HK-2 (cell line): ENCODE results near the gene CMA1.
"Not testable (repeated sequence)": the region's sequence is repeated elsewhere in the genome, so short reads cannot be mapped to it uniquely, and the experiment has no call there.

Experiments
- DNase-seq: peaks from one replicate; pipeline ENCODE4 v3.0.0-alpha.2; 2018; ENCODE audit not compliant: unreplicated experiment

CMA1 gene, protein sequence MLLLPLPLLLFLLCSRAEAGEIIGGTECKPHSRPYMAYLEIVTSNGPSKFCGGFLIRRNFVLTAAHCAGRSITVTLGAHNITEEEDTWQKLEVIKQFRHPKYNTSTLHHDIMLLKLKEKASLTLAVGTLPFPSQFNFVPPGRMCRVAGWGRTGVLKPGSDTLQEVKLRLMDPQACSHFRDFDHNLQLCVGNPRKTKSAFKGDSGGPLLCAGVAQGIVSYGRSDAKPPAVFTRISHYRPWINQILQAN

DNA sequence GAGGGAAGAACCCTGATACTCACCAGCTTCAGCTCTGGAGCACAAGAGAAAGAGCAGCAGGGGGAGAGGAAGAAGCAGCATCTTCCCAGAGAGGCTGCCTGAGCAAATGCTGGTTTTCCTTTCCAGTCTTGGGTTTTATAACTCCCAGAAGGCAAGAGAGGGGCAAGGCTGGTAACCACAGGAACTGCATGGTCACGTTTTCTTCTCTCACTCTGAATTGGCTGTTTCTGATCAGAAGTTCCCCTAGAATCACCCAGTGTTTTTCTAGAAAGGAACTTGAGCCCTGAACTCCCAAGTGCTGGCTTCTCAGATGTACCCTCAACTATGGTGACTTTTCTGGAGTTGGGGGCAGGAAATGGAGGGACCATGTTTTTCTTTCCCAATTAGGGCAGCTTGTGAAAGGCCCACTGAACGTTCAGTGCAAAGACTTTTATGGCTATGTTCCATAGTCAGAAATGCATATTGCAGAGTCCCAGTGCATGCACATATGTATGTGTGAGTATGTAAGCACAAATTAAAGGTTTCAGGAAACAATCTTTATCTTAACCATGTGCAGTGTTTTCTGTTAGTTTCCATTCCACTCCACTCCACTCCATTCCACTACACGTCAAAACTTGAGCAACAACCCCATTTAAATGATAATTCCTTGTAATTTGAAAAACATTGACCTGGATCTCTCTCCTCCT, at the start of gene CMA1:
CMA1 (minus strand) TSS at position 111 of the 686 bp plus-strand sequence; CDS start at position 81, 30 bp downstream.
- no peak for DNase-seq

DNA sequence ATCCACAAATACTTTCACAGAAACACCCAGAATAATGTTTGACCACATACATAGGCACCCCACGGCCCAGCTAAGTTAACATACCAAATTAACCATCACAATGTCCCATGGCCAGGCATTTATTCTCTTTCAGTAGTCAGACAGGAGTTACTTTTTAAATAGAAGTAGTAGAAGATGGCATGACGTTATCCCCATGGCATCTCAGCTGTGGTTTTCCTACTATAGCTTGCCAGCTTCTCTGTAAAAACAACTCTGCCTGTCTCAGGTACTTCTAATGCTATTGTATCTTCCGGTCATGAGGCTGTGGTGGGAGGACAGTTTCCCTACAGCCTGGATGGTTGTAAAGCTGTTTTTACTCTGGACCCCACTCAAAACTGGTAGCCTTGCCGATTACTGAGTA, 48.7 kb upstream of the CMA1 start:
- peak; percentile 51 for DNase-seq

DNA sequence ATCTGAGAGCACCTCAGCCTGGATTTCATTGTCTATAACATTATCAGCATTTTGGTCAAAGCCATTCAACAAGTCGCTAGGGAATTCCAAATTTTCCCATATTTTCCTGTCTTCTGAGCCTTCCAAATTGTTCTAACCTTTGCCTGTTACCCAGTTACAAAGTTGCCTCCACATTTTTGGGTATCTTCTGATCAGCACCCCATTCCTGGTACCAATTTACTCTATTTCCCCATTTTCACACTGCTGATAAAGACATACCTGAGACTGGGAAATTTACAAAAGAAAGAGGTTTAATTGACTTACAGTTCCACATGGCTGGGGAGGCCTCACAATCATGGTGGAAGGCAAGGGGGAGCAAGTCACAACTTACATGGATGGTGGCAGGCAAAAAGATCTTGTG, 41.0 kb upstream of the CMA1 start:
- not testable (repeated sequence) for DNase-seq

DNA sequence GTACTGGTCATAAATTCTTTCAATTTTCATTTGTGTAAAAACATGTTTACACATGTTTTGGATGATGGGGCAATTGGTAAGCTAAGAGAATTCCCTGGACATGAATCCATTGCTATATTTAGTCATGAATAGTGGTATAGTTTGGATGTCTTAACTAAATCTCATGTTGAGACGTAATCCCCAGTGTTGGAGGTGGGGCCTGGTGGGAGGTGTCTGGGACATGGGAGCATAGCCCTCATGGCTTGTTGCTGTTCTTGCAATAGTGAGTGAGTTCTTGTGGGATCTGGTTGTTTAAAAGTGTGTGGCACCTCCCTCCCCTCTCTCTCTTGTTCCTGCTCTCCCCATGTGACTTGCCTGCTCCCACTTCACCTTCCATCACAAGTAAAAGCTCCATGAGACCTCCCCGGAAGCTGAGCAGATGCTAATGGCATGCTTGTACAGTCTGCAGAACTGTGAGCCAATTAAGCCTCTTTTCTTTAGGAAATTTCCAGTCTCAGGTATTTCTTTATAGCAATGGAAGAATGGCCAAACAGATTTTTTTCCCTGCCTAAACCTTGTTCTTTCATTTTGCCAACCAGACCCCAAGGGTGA, 34.4 kb upstream of the CMA1 start:
- DNase-seq, result no peak

DNA sequence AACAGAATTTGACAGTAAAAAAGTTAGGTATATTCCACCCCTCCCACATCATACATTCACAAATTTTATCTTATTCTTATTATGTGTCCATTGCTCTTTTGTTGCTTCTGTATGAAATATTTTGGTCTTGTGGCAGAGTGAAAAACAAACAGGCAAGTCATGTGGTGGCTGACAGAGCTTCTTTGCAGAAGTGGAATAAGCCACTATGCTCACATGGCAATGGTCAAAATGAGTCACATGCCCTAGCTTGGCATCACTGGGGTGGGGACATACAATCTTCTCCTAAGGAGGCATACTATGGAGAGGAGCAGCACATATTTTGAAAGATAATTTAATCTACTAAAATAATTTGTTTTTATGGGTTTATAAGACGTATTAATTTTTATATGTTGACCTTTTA, 27.7 kb upstream of the CMA1 start:
- no peak for DNase-seq

DNA sequence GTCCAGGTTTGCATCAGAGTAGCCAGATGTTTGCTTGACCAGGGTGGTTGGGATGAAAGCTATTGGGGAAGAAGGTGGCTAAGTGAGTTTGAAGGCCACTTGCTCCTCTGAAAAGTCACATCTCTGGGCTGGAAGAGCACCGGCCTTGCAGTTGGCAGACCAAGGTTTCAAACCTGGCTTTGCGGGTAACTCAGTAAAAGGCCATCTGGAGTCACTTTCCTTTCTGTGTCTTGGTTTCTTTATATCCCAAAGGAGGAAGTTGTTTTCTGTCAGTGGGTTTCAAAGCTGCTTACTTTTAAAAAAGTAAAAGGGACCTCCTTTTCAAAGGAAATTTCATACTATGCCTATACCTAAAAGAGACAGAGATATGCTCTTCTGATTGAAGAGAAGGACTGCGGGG, 26.2 kb upstream of the CMA1 start:
- DNase-seq, result no peak

DNA sequence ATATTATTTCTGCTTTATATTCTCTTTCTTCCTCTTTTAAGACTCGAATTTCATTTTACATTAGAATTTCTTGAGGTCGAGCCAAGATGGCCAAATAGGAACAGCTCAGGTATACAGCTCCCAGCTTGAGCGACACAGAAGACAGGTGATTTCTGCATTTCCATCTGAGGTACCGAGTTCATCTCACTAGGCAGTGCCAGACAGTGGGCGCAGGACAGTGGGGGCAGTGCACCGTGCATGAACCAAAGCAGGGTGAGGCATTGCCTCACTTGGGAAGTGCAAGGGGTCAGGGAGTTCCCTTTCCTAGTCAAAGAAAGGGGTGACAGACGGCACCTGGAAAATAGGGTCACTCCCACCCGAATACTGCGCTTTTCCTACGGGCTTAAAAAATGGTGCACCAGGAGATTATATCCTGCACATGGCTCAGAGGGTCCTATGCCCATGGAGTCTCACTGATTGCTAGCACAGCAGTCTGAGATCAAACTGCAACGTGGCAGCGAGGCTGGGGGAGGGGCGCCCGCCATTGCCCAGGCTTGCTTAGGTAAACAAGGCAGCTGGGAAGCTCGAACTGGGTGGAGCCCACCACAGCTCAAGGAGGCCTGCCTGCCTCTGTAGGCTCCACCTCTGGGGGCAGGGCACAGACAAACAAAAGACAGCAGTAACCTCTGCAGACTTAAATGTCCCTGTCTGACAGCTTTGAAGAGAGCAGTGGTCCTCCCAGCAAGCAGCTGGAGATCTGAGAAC, 18.0 kb upstream of the CMA1 start:
- not testable (repeated sequence) for DNase-seq

DNA sequence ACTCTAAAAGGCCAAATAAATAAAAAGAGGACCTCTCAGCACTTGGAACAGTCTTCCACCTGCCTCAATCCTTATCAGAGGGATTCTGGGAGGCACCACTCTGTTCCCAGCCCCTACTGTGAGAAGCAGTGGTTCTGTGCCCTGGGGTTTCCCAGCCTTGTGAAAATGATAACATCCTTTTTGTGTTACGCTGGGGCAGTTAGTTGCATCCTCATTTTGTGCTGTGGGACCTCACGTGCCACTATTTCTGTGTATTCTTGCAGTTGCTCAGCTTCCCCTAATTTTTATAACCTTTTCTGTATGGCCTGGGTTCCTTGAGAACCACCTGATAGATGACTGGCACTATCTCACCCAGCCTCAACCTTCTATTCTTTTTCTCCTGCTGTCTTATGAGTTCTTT, 10.8 kb upstream of the CMA1 start:
- DNase-seq, result no peak

DNA sequence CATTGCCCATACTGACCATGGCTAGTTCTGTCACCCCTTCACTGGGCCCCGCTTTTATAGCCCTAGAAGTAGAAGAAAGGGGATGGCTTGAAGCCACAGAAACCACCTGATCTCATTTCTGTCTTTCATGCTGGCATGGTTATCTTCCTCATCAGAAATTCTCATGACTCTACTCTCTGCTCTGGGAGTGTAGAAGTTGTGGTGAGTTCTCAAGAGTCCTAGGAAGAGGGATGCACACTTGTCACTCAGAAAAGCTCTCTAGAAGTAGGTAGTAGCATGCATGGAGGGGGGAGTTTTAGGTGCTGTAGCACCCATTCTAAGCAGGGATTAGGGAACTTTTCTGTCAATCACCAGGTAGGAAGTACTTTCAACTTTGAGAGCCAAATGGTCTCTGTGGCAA, 6.1 kb upstream of the CMA1 start:
- DNase-seq, result no peak

DNA sequence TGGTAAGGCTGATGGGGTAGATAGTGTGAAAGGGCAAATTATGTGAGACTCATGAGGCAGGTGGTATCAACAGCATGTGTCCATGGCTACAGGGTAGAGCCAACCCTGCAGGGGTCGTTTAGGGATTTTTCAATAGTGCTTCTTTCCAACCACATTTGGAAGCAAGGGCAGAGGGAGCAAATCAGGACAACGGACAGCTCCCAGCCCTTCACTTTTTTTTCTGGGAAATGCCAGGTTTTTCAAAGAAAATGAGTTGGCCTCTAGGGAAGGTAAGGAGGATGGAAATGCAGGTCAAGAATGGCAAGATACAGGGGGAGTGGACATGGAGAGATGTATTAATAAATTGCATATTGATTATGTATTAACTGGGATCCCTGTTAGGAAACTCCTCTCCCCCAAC, 4.9 kb upstream of the CMA1 start:
- peak; percentile 16 for DNase-seq

DNA sequence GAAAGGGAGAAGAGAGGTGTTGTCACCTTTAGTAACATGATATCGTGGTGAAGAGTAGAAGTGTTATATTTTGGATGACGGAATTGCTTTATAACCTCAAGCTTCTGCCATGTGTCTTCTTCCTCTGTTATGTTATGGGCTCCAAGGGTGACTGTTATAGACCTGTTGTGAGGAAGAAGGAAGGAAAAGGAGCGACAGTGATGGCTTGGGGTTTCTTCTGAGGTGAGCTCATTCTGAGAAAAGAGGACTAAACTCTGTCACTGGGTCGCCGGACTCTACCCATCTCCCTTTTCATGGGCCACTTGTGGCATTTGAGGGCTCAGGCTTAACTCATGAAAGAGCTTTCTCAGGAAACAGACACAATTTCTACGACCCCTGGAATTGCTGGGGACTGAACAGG, 1.6 kb downstream of the CMA1 start:
- DNase-seq, result no peak

DNA sequence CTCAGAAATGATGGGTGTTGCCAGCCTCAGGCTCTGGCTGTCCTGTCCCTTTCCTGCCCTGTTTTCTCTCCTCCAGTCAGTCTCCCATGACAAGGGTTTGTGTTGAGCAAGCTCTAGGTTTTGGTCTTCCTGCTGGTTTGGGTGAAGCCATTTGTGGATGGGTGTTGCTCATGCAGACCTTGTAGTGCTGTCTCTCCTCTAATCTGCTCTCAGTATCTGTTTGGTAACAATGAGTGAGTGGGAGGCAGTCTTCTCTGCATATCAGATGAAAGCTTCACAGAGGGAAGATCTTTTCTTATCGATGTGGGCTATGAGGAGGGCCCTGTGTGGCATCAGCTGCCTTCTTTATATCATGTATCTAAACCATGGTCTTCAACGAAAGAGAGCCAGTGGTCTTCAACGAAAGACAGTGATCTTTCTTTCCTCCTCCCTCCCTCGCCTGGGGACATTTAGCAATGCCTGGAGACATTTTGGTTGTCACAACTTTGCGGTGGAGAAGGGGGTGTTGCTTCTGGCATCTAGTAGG, 3.6 kb downstream of the CMA1 start:
- DNase-seq, result no peak

DNA sequence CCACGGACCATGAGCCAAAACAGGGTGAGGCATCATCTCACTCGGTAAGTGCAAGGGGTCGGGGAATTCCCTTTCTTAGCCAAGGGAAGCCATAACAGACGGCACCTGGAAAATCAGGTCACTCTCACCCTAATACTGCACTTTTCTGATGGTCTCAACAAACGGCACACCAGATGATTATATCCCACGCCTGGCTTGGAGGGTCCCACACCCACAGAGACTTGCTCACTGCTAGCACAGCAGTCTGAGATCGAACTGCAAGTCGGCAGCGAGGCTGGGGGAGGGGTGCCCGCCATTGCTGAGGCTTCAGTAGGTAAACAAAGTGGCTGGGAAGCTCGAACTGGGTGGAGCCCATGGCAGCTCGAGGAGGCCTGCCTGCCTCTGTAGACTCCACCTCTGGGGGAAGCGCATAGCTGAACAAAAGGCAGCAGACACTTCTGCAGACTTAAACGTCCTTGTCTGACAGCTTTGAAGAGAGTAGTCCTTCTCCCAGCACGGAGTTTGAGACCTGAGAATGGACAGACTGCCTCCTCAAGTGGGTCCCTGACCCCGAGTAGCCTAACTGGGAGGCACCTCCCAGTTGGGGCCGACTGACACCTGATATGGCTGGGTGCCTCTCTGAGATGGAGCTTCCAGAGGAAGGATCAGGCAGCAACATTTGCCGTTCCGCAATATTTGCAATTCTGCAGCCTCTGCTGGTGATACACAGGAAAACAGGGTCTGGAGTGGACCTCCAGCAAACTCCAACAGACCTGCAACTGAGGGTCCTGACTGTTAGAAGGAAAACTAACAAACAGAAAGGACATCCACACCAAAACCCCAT, 16.3 kb downstream of the CMA1 start:
- DNase-seq, result not testable (repeated sequence)

DNA sequence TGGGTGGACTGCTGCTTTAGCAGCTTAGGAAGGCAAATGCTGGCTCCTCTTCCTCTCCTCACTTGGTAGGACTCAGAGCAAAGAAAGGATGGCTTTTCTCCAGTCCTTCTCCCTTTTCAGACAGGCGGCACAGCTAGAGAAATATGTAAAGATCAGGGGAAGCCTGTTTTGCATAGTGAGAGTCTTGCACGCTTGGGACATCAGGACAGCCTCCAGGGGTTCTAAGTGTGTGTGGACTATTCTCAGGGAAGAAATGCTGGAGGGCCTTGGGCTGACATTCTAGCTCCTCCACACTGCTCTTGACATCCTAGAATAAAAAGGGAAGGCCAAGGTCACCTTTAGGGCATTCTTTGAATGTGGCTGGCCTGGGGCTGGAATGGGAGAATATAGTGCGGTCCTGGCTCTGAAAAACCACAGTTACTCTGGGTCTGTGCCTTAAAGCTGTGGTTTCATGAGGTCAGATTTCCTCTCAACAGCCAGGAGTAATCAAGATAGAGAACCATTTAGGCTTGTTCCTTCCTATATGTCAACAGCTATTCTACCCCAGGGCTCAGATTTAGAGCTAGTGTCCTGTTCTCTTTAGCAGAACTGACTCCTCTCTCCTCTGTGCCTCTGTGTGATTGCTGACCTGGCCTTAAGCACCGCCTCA, 24.3 kb downstream of the CMA1 start:
- no peak for DNase-seq

DNA sequence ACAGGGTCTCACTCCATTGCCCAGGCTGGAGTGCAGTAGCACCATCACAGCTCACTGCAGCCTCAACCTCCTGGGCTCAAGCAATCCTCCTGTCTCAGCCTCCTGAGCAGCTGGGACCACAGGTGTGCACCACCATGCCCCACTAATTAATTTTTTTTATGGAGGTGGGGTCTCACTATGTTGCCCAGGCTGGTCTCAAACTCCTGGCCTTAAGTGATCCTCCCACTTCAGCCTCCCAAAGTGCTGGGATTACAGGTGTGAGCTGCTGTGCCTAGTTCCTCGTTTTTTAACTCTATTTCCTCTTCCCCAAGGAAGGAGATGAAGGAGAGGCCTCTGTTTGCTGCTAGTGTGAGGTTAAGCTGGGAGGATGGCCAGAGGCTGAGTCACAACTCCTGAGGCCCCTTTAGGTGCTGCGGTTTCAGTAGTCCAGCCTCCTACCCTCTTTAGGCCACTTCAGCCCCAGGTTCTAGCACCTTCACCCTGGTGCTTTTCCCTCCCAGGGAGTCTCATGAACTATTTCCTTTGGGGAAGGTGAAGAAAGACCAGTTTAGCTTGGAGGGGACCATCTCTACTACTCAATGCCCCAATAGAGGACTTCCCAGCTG, 25.3 kb downstream of the CMA1 start:
- peak; percentile 53 for DNase-seq

DNA sequence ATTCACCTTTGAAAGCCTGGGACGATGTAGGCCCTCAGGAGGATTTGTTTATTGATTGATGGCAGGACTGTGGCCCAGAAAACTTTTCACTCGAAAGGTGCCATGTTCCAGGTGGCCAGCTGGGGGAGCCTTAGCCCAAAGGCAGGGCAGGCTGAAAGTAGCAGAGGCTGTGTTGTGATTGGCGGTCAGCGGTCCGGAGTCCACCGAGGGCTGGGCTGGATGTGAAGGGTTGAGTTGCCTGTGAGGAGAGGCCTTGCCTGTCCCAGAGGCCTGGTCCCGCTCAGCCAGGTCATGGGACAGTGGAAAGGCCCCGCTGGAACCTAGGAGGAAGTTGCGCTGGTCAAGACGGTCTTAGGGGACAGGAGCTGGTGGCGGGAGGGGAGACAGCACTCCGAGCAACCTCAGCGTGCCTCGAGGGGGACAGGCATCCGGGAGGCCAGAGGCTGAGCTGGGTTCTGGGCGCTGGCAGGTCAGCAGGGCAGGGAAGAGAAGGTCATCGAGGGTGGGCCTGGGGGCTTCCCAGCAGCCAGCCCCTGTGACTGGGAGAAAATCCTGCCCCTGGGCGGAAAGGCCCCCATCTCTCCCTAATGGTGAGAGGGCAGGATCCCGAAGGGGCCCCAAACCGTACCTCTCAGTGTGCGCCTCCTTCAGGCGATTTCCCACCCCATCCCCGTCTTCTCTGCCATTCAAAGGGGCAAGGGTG, 26.3 kb downstream of the CMA1 start:
- DNase-seq, result peak; percentile 51

DNA sequence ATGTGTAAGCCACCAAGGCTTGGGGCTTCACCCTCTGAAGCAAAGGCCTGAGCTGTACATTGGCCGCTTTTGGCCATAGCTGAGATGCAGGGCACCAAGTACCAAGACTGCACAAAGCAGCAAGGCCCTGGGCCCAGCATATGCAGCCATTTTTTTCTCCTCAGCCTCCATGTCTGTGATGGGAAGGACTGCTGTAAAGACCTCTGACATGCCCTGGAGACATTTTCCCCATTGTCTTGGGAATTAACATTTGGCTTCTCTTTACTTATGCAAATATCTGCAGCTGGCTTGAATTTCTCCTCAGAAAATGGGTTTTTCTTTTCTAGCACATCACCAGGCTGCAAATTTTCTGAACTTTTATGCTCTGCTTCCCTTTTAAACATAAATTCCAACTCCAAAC, 28.1 kb downstream of the CMA1 start:
- not testable (repeated sequence) for DNase-seq

DNA sequence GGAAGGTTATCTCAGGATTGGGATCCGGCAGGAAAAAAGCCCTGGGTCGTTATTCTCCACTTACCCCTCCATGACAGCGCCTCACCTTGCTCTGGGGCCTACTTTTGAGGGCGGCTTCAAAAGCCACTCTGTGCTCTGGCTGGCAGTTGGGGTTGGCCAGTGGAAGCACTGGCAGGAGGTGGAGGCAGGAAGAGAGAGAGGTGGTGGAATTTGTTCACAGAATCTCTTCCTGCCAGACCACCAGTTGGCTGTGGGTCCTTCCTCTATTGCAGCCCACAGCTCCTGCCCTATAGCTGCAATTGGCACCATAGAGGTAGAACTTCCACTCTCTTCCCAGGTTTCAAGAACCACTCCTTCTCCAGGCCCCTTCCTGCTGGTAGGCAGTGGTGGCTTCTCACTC, 32.8 kb downstream of the CMA1 start:
- DNase-seq, result no peak

DNA sequence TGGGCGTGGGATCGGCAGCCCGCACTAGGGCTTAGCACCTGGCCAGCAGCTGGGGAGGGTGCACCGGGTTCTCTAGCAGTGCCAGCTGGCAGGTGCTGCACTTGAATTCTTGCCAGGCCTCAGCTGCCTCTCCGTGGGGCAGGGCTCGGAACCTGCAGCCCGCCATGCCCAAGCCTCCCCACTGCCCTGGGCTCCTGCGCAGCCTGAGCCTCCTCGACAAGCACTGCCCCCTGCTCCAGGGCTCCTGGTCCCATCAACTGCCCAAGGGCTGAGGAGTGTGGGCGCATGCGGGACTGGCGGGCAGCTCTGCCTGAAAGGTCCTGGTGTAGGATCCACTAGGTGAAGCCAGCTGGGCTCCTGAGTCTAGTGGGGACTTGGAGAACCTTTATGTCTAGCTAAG, 34.9 kb downstream of the CMA1 start:
- no peak for DNase-seq

DNA sequence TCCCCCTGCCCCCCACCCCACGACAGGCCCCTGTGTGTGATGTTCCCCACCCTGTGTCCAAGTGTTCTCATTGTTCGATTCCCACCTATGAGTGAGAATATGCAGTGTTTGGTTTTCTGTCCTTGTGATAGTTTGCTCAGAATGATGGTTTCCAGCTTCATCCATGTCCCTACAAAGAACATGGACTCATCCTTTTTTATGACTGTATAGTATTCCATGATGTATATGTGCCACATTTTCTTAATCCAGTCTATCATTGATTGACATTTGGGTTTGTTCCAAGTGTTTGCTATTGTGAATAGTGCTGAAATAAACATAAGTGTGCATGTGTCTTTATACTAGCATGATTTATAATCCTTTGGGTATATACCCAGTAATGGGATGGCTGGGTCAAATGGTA, 37.6 kb downstream of the CMA1 start:
- DNase-seq, result not testable (repeated sequence)
